SH-SY5Y (cell line): ENCODE measurements around the gene USP35.

Source experiments
- GATA2 ChIP-seq: IDR thresholded peaks from 2 replicates; pipeline ENCODE4 v1.6.1; 2011; ENCODE audit warnings: mild to moderate bottlenecking, low read depth, low read length
- GATA3 ChIP-seq: IDR thresholded peaks from 2 replicates; pipeline ENCODE4 v1.6.1; 2011; ENCODE audit warnings: low read depth, mild to moderate bottlenecking, low read length, moderate library complexity

DNA sequence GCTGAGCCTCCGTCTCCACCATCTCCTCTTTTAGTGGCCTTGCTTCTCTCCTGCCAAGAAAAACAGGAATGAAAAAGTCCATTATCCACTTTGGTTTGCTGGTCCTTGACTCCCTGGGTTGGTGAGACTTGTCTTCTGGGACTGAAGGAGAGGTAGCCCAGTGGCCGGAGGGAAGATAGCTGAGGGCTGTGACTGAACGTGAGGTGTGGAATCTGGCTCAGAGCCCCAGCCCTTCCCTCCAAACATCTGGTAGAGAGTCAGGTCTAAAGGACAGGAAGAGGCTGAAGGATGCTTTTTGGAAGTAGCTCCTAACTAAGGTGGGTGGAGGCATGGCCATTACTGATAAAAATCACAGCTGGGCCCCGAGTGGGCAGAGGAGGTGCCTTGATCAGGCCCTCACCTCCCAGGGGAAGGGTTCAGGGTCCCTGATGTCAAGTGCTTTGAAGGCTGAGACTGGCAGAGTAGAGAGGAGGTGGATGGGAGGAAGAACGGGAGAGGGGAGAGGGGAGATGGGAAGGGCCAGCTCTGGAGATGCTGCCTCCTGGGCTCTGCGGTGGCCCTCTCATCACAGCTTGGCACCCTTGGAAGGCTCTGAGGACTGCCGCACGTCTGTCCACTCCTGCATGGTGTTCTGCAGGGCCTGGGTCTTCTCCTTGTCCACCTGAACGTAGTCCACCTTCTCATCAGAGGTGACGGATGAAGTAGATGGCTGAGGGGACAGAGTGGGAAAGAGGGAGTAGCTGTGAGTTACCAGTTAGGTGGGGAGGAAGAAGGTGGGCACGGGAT, 30.2 kb downstream of the USP35 start:
- no peak for TF ChIP-seq GATA2
- TF ChIP-seq GATA3: no peak
